ENCODE measurements around the gene GFY.
"Not testable (repeated sequence)": the region's sequence is repeated elsewhere in the genome, so short reads cannot be mapped to it uniquely, and the experiment has no call there.

The GFY gene

GRCh38 chr19:49459388-49459787 lies 34.2 kb downstream of the GFY start:
- Histone ChIP-seq H3K27ac (ENCODE audit: extremely low read depth, low read depth, low read length) (0 out of 2 replicates have a peak overlapping the region, but pooled peaks have one; percentile 17), H3K36me3 (ENCODE audit: control insufficient read depth in 2 of 2, insufficient read depth in 1 of 2, low read length in 2 of 2) (peaks cover 12 to 19% of the 10 kb centered on the region in 2 experiments), H3K9me3 (ENCODE audit: control insufficient read depth, insufficient read depth, low read depth, low read length) (no peaks in the 10 kb centered on the region), H3K4me1 (ENCODE audit: control insufficient read depth, insufficient read depth, low read length) (no peaks in the 10 kb centered on the region), H3K4me3 (ENCODE audit: low read depth, low read length) (no peak overlapping the region)
- ChIA-PET CTCF (interaction anchor here (1.0 to 4.3 kb wide), 4 partner anchors 11 to 22 kb away, joined by 3 to 24 read pairs (median 6); partner anchors contain the start of gene FLT3LG), POLR2A (no interaction called here)
- TF ChIP-seq ZBTB20 (tag by site-specific recombination; IDR thresholded peaks at IDR 0.05) = 0 out of 2 replicates have a peak, but pooled peaks have one; percentile 22
- TF ChIP-seq ZNF473 (tag by site-specific recombination; IDR thresholded peaks at IDR 0.05) = no peak

GRCh38 chr19:49461130-49461529 lies 35.9 kb downstream of the GFY start:
- POLR2A ChIA-PET = interaction anchor here (0.6 kb wide), 1 partner anchor 144 kb away, joined by 3 read pairs; no protein-coding TSS in a partner anchor
- H3K4me1 ChIP-seq (ENCODE audit: control insufficient read depth, insufficient read depth, low read length); H3K4me3 ChIP-seq (ENCODE audit: low read depth, low read length); CTCF ChIA-PET; H3K27ac ChIP-seq (ENCODE audit: extremely low read depth, low read depth, low read length); H3K9me3 ChIP-seq (ENCODE audit: control insufficient read depth, insufficient read depth, low read depth, low read length): not testable (repeated sequence)
- H3K36me3 ChIP-seq (ENCODE audit: control insufficient read depth in 2 of 2, insufficient read depth in 1 of 2, low read length in 2 of 2) = peaks cover 17% of the 10 kb centered on the region in 2 experiments

GRCh38 chr19:49461656-49462055 lies 36.5 kb downstream of the GFY start:
- CTCF ChIA-PET = no interaction called here
- no peaks in the 10 kb centered on the region for H3K4me1 ChIP-seq (ENCODE audit: control insufficient read depth, insufficient read depth, low read length)

GRCh38 chr19:49462492-49462891 lies 37.3 kb downstream of the GFY start:
- ChIA-PET CTCF (no interaction called here), POLR2A (interaction anchor here (0.7 kb wide), 1 partner anchor 27 kb away, joined by 3 read pairs; no protein-coding TSS in a partner anchor)
- Histone ChIP-seq H3K36me3 (ENCODE audit: control insufficient read depth in 2 of 2, insufficient read depth in 1 of 2, low read length in 2 of 2) (peaks cover 8 to 17% of the 10 kb centered on the region in 2 experiments; a peak in 2 of 3 replicates), H3K27ac (ENCODE audit: extremely low read depth, low read depth, low read length) (no peak overlapping the region), H3K4me3 (ENCODE audit: low read depth, low read length) (no peak overlapping the region), H3K9me3 (ENCODE audit: control insufficient read depth, insufficient read depth, low read depth, low read length) (no peaks in the 10 kb centered on the region), H3K4me1 (ENCODE audit: control insufficient read depth, insufficient read depth, low read length) (no peaks in the 10 kb centered on the region)
- TF ChIP-seq ZNF629 (tag by site-specific recombination; IDR thresholded peaks at IDR 0.05) = no peak
- TF ChIP-seq ZNF791 (tag by site-specific recombination; IDR thresholded peaks at IDR 0.05) = no peak
- TF ChIP-seq ZNF292 (tag by site-specific recombination; IDR thresholded peaks at IDR 0.05; ENCODE audit: borderline replicate concordance, low read depth) = no peak
- TF ChIP-seq ZNF280C (tag by site-specific recombination; IDR thresholded peaks at IDR 0.05) = no peak
- no peak for TF ChIP-seq ZNF549 (tag by site-specific recombination; IDR thresholded peaks at IDR 0.05)
- no peak for TF ChIP-seq ZBTB8A (tag by site-specific recombination; IDR thresholded peaks at IDR 0.05)
- TF ChIP-seq ZNF423 (tag by site-specific recombination; IDR thresholded peaks at IDR 0.05) = no peak
- TF ChIP-seq ZNF366 (tag by site-specific recombination; conservative IDR thresholded peaks at IDR 0.05) = no peak
- TF ChIP-seq RBAK (tag by site-specific recombination; IDR thresholded peaks at IDR 0.05) = no peak
- no peak for TF ChIP-seq GLI2 (tag by site-specific recombination; IDR thresholded peaks at IDR 0.05; ENCODE audit: borderline replicate concordance, low read depth)
- TF ChIP-seq ZNF658 (tag by site-specific recombination; IDR thresholded peaks at IDR 0.05) = no peak
- TF ChIP-seq ZNF37A (tag by site-specific recombination; IDR thresholded peaks at IDR 0.05) = no peak
- TF ChIP-seq ZNF692 (tag by site-specific recombination; IDR thresholded peaks at IDR 0.05) = no peak
- TF ChIP-seq PRDM2 (tag by site-specific recombination; IDR thresholded peaks at IDR 0.05; ENCODE audit: borderline replicate concordance) = no peak

More at GRCh38 chr19:49461656-49462055, 36.5 kb downstream of the GFY start:
- no peak for TF ChIP-seq HOXA7 (CRISPR knock-in tag; IDR thresholded peaks at IDR 0.05; ENCODE audit: borderline replicate concordance)
- TF ChIP-seq ZNF785 (tag by site-specific recombination; IDR thresholded peaks at IDR 0.05) = no peak
- TF ChIP-seq ZNF48 (tag by site-specific recombination; IDR thresholded peaks at IDR 0.05) = no peak
- Histone ChIP-seq H3K27ac (ENCODE audit: extremely low read depth, low read depth, low read length) (no peak overlapping the region), H3K4me3 (ENCODE audit: low read depth, low read length) (no peak overlapping the region), H3K36me3 (ENCODE audit: control insufficient read depth in 2 of 2, insufficient read depth in 1 of 2, low read length in 2 of 2) (peaks cover 12 to 17% of the 10 kb centered on the region in 2 experiments; a peak in 2 of 3 replicates), H3K9me3 (ENCODE audit: control insufficient read depth, insufficient read depth, low read depth, low read length) (no peaks in the 10 kb centered on the region)
- POLR2A ChIA-PET = no interaction called here
